Stimulated activated CD4-positive, alpha-beta T cell treated with anti-CD3 and anti-CD28 coated beads, Interleukin-4, amount 100 ng/mL, for 24 hours (primary cell): Measurements from ENCODE around the gene UFL1.
A peak's percentile ranks its signal among the peaks of the same experiment; 100 is the strongest.
"Not testable (repeated sequence)": the region's sequence is repeated elsewhere in the genome, so short reads cannot be mapped to it uniquely, and the experiment has no call there.

ENCODE experiments used
- DNase-seq: peaks from one replicate; pipeline ENCODE4 v3.0.0-alpha.2; 2020

UFL1 gene

GRCh38 chr6:96521644-96522464, at the start of gene UFL1:
Gene UFL1, plus strand, starts transcription at chr6:96521806. Its CDS starts 68 bp downstream, at chr6:96521874.
- DNase-seq = peak; percentile 95

- not testable (repeated sequence) for DNase-seq
These were observed 49.3 kb upstream of the UFL1 start for GRCh38 chr6:96472291-96472690.

- no peak for DNase-seq
These were observed 42.9 kb upstream of the UFL1 start for GRCh38 chr6:96478695-96479094.

GRCh38 chr6:96491926-96492325, 29.7 kb upstream of the UFL1 start:
- DNase-seq = no peak

GRCh38 chr6:96499781-96500180, 21.8 kb upstream of the UFL1 start:
- peak; percentile 8 for DNase-seq

GRCh38 chr6:96502915-96503314, 18.7 kb upstream of the UFL1 start:
- no peak for DNase-seq

- DNase-seq = no peak
These were observed 16.2 kb upstream of the UFL1 start for GRCh38 chr6:96505363-96505762.

- DNase-seq = no peak
These were observed 12.3 kb upstream of the UFL1 start for GRCh38 chr6:96509281-96509680.

- DNase-seq = no peak
These were observed 1.2 kb upstream of the UFL1 start for GRCh38 chr6:96520171-96521115.

GRCh38 chr6:96521306-96521643, 331 bp upstream of the UFL1 start:
- DNase-seq = no peak

GRCh38 chr6:96522465-96523009, 931 bp downstream of the UFL1 start:
- no peak for DNase-seq

GRCh38 chr6:96528193-96528592, 6.6 kb downstream of the UFL1 start:
- no peak for DNase-seq

- no peak for DNase-seq
These were observed 10.8 kb downstream of the UFL1 start for GRCh38 chr6:96532399-96532798.

- no peak for DNase-seq
These were observed 16.1 kb downstream of the UFL1 start for GRCh38 chr6:96537726-96538125.

GRCh38 chr6:96542702-96543101, 21.1 kb downstream of the UFL1 start:
- DNase-seq = no peak

- DNase-seq = no peak
These were observed 24.3 kb downstream of the UFL1 start for GRCh38 chr6:96545882-96546281.

GRCh38 chr6:96547654-96548053, 26.0 kb downstream of the UFL1 start:
- no peak for DNase-seq

GRCh38 chr6:96554558-96554957, 33.0 kb downstream of the UFL1 start:
- no peak for DNase-seq

- DNase-seq = not testable (repeated sequence)
These were observed 38.1 kb downstream of the UFL1 start for GRCh38 chr6:96559740-96560139.

- no peak for DNase-seq
These were observed 41.3 kb downstream of the UFL1 start, which contains the start of gene FHL5 for GRCh38 chr6:96562886-96563285. Gene FHL5, plus strand, starts transcription at chr6:96563128. Its CDS starts 40,486 bp downstream, at chr6:96603614.

GRCh38 chr6:96563853-96564252, 42.2 kb downstream of the UFL1 start:
- DNase-seq = no peak

- DNase-seq = no peak
These were observed 48.4 kb downstream of the UFL1 start for GRCh38 chr6:96570053-96570452.

GRCh38 chr6:96571551-96571950, 49.9 kb downstream of the UFL1 start:
- no peak for DNase-seq

- DNase-seq = no peak
These were observed 53.8 kb downstream of the UFL1 start for GRCh38 chr6:96575359-96575758.
